B cell (primary cell): ENCODE data around the gene CRAT. TPM values are rescaled to one million over a fixed set of nuclear protein-coding genes. Genes with fewer than 3 reads are reported as not detected.

Source experiments
- ATAC-seq: fragments of 200-7000 bp; cut with Tn5 transposase; one replicate; pipeline ENCODE4 v1.10.0; 2021; ENCODE audit warnings: low read depth, mild to moderate bottlenecking, moderate number of reproducible peaks, moderate library complexity
- CTCF ChIA-PET: fragments of 350-600 bp; sonication (Branson Sonifier 250); formaldehyde crosslinking; loops from one replicate; lab custom pipeline; 2021; ENCODE audit warnings: antibody characterized with exemption, inconsistent platforms; lab: Charles Lee
- POLR2A ChIA-PET: fragments of 350-600 bp; sonication (Branson Sonifier 250); formaldehyde crosslinking; loops from one replicate; lab custom pipeline; 2021; ENCODE audit warnings: antibody characterized with exemption; lab: Charles Lee
- DNase-seq: peaks from one replicate; pipeline ENCODE4 v3.0.0; 2013
- H2AFZ ChIP-seq: 2 replicates; pipeline ENCODE4 v1.6.1; 2012; ENCODE audit warnings: mild to moderate bottlenecking, low read depth, low read length; ENCODE audit not compliant: insufficient read depth, poor library complexity, severe bottlenecking
- H3K27ac ChIP-seq, 2 donors: 1 replicate in 1 of 2; 2 replicates in 1 of 2; pipeline ENCODE4 v1.5.1; 2012 to 2013; ENCODE audit warnings: low read length in 2 of 2, mild to moderate bottlenecking in 2 of 2, moderate library complexity in 1 of 2
- H3K27me3 ChIP-seq, 4 experiments: fragments of 200-600 bp in 1 of 4; sonication (generic) in 1 of 4; replicated peaks in 1 of 4; 1 replicate in 2 of 4; 2 replicates in 2 of 4; pipeline versions ENCODE4 v1.6.1 to v1.7.0; 2013 to 2016; ENCODE audit warnings: low read length in 3 of 4, mild to moderate bottlenecking in 2 of 4, mixed read lengths in 1 of 4, moderate library complexity in 1 of 4; ENCODE audit not compliant: insufficient read depth in 4 of 4, control insufficient read depth in 3 of 4; ENCODE audit errors: control extremely low read depth in 1 of 4
- H3K36me3 ChIP-seq, 2 experiments: replicated peaks in 1 of 2; 1 replicate in 1 of 2; 2 replicates in 1 of 2; pipeline versions ENCODE4 v1.6.1 to v1.7.1; 2013; ENCODE audit warnings: low read length in 1 of 2; ENCODE audit not compliant: insufficient read depth in 2 of 2, control insufficient read depth in 1 of 2; ENCODE audit errors: control extremely low read depth in 1 of 2, extremely low read depth in 1 of 2
- H3K4me1 ChIP-seq, 2 donors: fragments of 200-600 bp in 1 of 2; sonication (generic) in 1 of 2; 1 replicate in 1 of 2; 2 replicates in 1 of 2; pipeline versions ENCODE4 v1.5.1 to v1.6.1; 2013 to 2017; ENCODE audit warnings: low read length in 2 of 2; ENCODE audit not compliant: control insufficient read depth in 2 of 2, insufficient read depth in 2 of 2
- H3K4me2 ChIP-seq: replicated peaks from 2 replicates; pipeline ENCODE3; 2012; ENCODE audit warnings: mild to moderate bottlenecking, low read depth, low read length; ENCODE audit not compliant: poor library complexity, severe bottlenecking
- H3K4me3 ChIP-seq, 5 experiments: fragments of 200-600 bp in 1 of 5; sonication (generic) in 1 of 5; 1 replicate in 3 of 5; 2 replicates in 2 of 5; pipeline versions ENCODE4 v1.5.1 to v1.7.0; 2011 to 2016; ENCODE audit warnings: low read length in 4 of 5, mild to moderate bottlenecking in 4 of 5, low read depth in 2 of 5, control low read depth in 1 of 5, moderate library complexity in 1 of 5; ENCODE audit not compliant: insufficient read depth in 1 of 5; ENCODE audit errors: control extremely low read depth in 1 of 5, extremely low read depth in 1 of 5
- H3K79me2 ChIP-seq: fragments of 200-600 bp; sonication (generic); one replicate; pipeline ENCODE4 v1.6.0; 2016; ENCODE audit warnings: low read length; ENCODE audit not compliant: control insufficient read depth, insufficient read depth
- H3K9ac ChIP-seq: fragments of 200-600 bp; sonication (generic); 2 replicates; pipeline ENCODE4 v1.6.1; 2017; ENCODE audit warnings: mild to moderate bottlenecking, low read length, moderate library complexity
- H3K9me3 ChIP-seq, 3 donors: one replicate each; pipeline versions ENCODE4 v1.6.1 to v1.7.1; 2013; ENCODE audit warnings: low read length in 2 of 3; ENCODE audit not compliant: control insufficient read depth in 2 of 3, insufficient read depth in 1 of 3; ENCODE audit errors: control extremely low read depth in 1 of 3
- H4K20me1 ChIP-seq: 2 replicates; pipeline ENCODE4 v1.6.0; 2012; ENCODE audit warnings: mild to moderate bottlenecking, low read length; ENCODE audit not compliant: insufficient read depth, control insufficient read depth, poor library complexity, severe bottlenecking
- H3K27ac Mint-ChIP-seq: one replicate; pipeline ENCODE4 v1.8.0; 2021; ENCODE audit warnings: mixed read lengths
- H3K27me3 Mint-ChIP-seq: one replicate; pipeline ENCODE4 v1.8.0; 2021; ENCODE audit warnings: mixed read lengths
- H3K4me1 Mint-ChIP-seq: one replicate; pipeline ENCODE4 v1.8.0; 2021; ENCODE audit warnings: mixed read lengths
- H3K4me3 Mint-ChIP-seq: one replicate; pipeline ENCODE4 v1.8.0; 2021; ENCODE audit warnings: mixed read lengths
- H3K9me3 Mint-ChIP-seq: one replicate; pipeline ENCODE4 v1.8.0; 2022; ENCODE audit warnings: mixed read lengths; ENCODE audit not compliant: insufficient read depth
- CTCF ChIP-seq: fragments of 200-600 bp; IDR thresholded peaks from one replicate; pipeline ENCODE4 v1.8.0; 2022; ENCODE audit warnings: antibody characterized with exemption, mild to moderate bottlenecking
- EZH2 ChIP-seq: IDR thresholded peaks from 2 replicates; pipeline ENCODE4 v1.6.1; 2012; ENCODE audit warnings: borderline replicate concordance, low read depth, mild to moderate bottlenecking, moderate library complexity, low read length; ENCODE audit not compliant: insufficient read depth, poor library complexity, severe bottlenecking
- WGBS: methylation state at CpG from one replicate; pipeline ENCODE4 v1.1.5; 2013; ENCODE audit warnings: missing lambda C conversion rate; ENCODE audit not compliant: insufficient coverage; 5-methylcytosine and 5-hydroxymethylcytosine counted together
- intact Hi-C: fragments of 100-400 bp; cut with micrococcal nuclease; formaldehyde crosslinking; loops from one replicate; pipeline ENCODE4 v1.10.0; 2022
- polyA plus RNA-seq: library from polyadenylated mRNA; depleted of rRNA; stranded (reverse); fragments of >200 nt; gene quantifications from 2 replicates; pipeline ENCODE4 v1.2.3, GENCODE V29; 2012
- total RNA-seq, 2 donors: library from RNA; stranded (reverse); fragments of 120-200 nt in 1 of 2; gene quantifications; 1 replicate in 1 of 2; 2 replicates in 1 of 2; pipeline versions ENCODE4 v1.2.3 to v1.2.4, GENCODE V29; 2013 to 2022

CRAT gene
- total and polyA plus RNA-seq, 2 donors (not counting 1 experiment from before 2014, with no cell fraction given): 8.0 to 14.1 TPM

- ChIA-PET POLR2A (interaction anchor here (0.6 to 2.3 kb wide), 3 partner anchors 11 to 40 kb away, joined by 3 to 15 read pairs (median 4); partner anchors contain the start of genes DOLPP1 and MIGA2), CTCF (interaction anchor here (1.7 kb wide), 1 partner anchor 11 kb away, joined by 7 read pairs; the partner anchor contains the start of gene DOLPP1)
- peak overlapping the region; percentile 83 for H3K4me3 Mint-ChIP-seq
- no peaks in the 10 kb centered on the region for H4K20me1 ChIP-seq
- H3K4me3 ChIP-seq: peak overlapping the region in 1 of 5 experiments; percentile 39
- peaks cover 25% of the 10 kb centered on the region for H3K4me1 Mint-ChIP-seq
- H3K9me3 Mint-ChIP-seq: no peaks in the 10 kb centered on the region
- no peaks in the 10 kb centered on the region for H3K9me3 ChIP-seq
- H3K9ac ChIP-seq: no peak overlapping the region
- H3K36me3 ChIP-seq: peaks cover 0 to 11% of the 10 kb centered on the region in 2 experiments
- H3K27me3 Mint-ChIP-seq: no peaks in the 10 kb centered on the region
- H3K79me2 ChIP-seq: no peaks in the 10 kb centered on the region
- TF ChIP-seq EZH2: no peak
- TF ChIP-seq CTCF: peak; percentile 6
- no peak for DNase-seq
- H3K27ac ChIP-seq: peak overlapping the region in 1 of 2 donors; percentile 12
- H3K4me2 ChIP-seq: peak overlapping the region; percentile 76
- WGBS: 47% methylated on average over 23 of the region's 26 CpGs
- peaks cover 25 to 37% of the 10 kb centered on the region in 2 donors for H3K4me1 ChIP-seq
- intact Hi-C loops: loop anchor here (1.0 kb wide), 3 partner anchors 11 to 40 kb away; partner anchors contain the start of genes CRAT, DOLPP1 and MIGA2
- peak overlapping the region; percentile 69 for H2AFZ ChIP-seq
- no peaks in the 10 kb centered on the region for H3K27me3 ChIP-seq
- no peak for ATAC-seq
- peak overlapping the region; percentile 53 for H3K27ac Mint-ChIP-seq
These were observed 40.5 kb downstream of the CRAT start for GRCh38 chr9:129069862-129070641.
